Spleen (tissue), 13 donors: ENCODE data around the gene USP20. TPM values are rescaled to one million over a fixed set of nuclear protein-coding genes. Genes with fewer than 3 reads are reported as not detected.
A peak's percentile ranks its signal among the peaks of the same experiment; 100 is the strongest.

Experiments used
- DNase-seq: peaks from one replicate; pipeline ENCODE4 v3.0.0-alpha.2; 2020
- H3K27ac ChIP-seq, 8 donors: fragments of 200-600 bp; sonication (generic) in 7 of 8; 1 replicate in 4 of 8; 2 replicates in 4 of 8; pipeline versions ENCODE4 v1.5.0 to v1.8.0; 2016 to 2021; ENCODE audit warnings: inconsistent platforms in 4 of 8, mild to moderate bottlenecking in 4 of 8, moderate library complexity in 1 of 8
- H3K27me3 ChIP-seq, 7 donors: fragments of 200-600 bp; sonication (generic) in 6 of 7; replicated peaks in 1 of 7; 1 replicate in 4 of 7; 2 replicates in 3 of 7; pipeline versions ENCODE4 v1.5.0 to v1.8.0; 2016 to 2021; ENCODE audit warnings: inconsistent platforms in 3 of 7, mild to moderate bottlenecking in 1 of 7
- H3K36me3 ChIP-seq, 6 donors: fragments of 200-600 bp; sonication (generic) in 5 of 6; 1 replicate in 4 of 6; 2 replicates in 2 of 6; pipeline versions ENCODE4 v1.5.0 to v1.8.0; 2016 to 2021; ENCODE audit warnings: inconsistent platforms in 2 of 6
- H3K4me1 ChIP-seq, 6 donors: fragments of 200-600 bp; sonication (generic) in 5 of 6; 1 replicate in 3 of 6; 2 replicates in 3 of 6; pipeline versions ENCODE4 v1.5.0 to v1.8.0; 2016 to 2021; ENCODE audit warnings: inconsistent platforms in 3 of 6
- H3K4me3 ChIP-seq, 8 donors: fragments of 200-600 bp; sonication (generic) in 7 of 8; 1 replicate in 4 of 8; 2 replicates in 4 of 8; pipeline versions ENCODE4 v1.5.0 to v1.8.0; 2016 to 2021; ENCODE audit warnings: inconsistent platforms in 4 of 8, mild to moderate bottlenecking in 4 of 8, moderate library complexity in 2 of 8
- H3K9me3 ChIP-seq, 8 donors: fragments of 200-600 bp; sonication (generic) in 7 of 8; 1 replicate in 4 of 8; 2 replicates in 4 of 8; pipeline versions ENCODE4 v1.5.0 to v1.8.0; 2016 to 2021; ENCODE audit warnings: inconsistent platforms in 4 of 8
- CTCF ChIP-seq, 11 experiments: fragments of 200-600 bp in 7 of 11; fragments of 450-650 bp in 4 of 11; sonication (generic) in 4 of 11; IDR thresholded peaks in 8 of 11; conservative IDR thresholded peaks in 3 of 11; 1 replicate in 7 of 11; 2 replicates in 4 of 11; pipeline versions ENCODE4 v1.4.0 to v1.8.0; 2016 to 2021; ENCODE audit warnings: antibody characterized with exemption in 11 of 11, inconsistent platforms in 4 of 11, mild to moderate bottlenecking in 1 of 11
- POLR2A ChIP-seq, 3 donors: fragments of 450-650 bp; IDR thresholded peaks; one replicate each; pipeline ENCODE4 v1.5.1; 2017; ENCODE audit warnings: antibody characterized with exemption in 3 of 3, mild to moderate bottlenecking in 1 of 3
- POLR2AphosphoS5 ChIP-seq, 3 donors: sonication (generic); formaldehyde crosslinking; IDR thresholded peaks; one replicate each; pipeline ENCODE4 v1.5.1; 2017; ENCODE audit warnings: antibody characterized with exemption in 3 of 3
- WGBS, 5 donors: extraction: QIAGEN DNeasy Blood & Tissue Kit in 3 of 5; methylation state at CpG; one replicate each; pipeline versions ENCODE4 v1.1.5 to v1.1.7; 2013 to 2018; 5-methylcytosine and 5-hydroxymethylcytosine counted together
- intact Hi-C: fragments of 100-400 bp; cut with DNase I; formaldehyde crosslinking; loops from one replicate; pipeline ENCODE4 v1.15.0; 2023; ENCODE audit warnings: low total_unique reads
- long read RNA-seq, 2 donors: transcript quantifications; one replicate each; lab custom pipeline, GENCODE V29; 2026
- polyA plus RNA-seq, 3 donors: library from polyadenylated mRNA; stranded (reverse); fragments of 200-250 nt; gene quantifications; one replicate each; pipeline ENCODE4 v1.2.1, GENCODE V29; 2013
- total RNA-seq, 7 donors: library from RNA; depleted of rRNA in 3 of 7; stranded (reverse); fragments of >200 nt in 3 of 7; fragmentation: NEBNext Ultra II Directional in 4 of 7; extraction: Animal tissue kit (Norgen Biotek cat#: 25700) in 4 of 7; gene quantifications; one replicate each; pipeline versions ENCODE4 v1.1.0 to v1.2.1, GENCODE V29; 2016 to 2021
- donor health status: healthy with polysubstance abuse.
- donor health status: DM: no; HTN: no; CAD: no; lungs with moderate emphysema.
- donor health status: DM: no; HTN: no; CAD: no.
- donor health status: Bipolar disorder and iron deficiency.
- donor health status: healthy.
- donor health status: DM: no; HTN: no; CAD: no.
- donor health status: DM: yes; HTN: yes; CAD: no.

Gene USP20
- total RNA-seq (10 to 100 TPM; 29.7 to 55.3 (median 39.4) TPM), polyA plus RNA-seq (10 to 100 TPM; 38.1 to 83.7 (median 67.6) TPM)
- long read RNA-seq, donor 1, full-length matches to known transcripts: 2 of 2 reads
- long read RNA-seq, donor 1, partial matches to known transcripts: 0 of 2 reads
- long read RNA-seq, donor 1, other reads (novel, unspliced or antisense): 0 of 2 reads
- long read RNA-seq, donor 2, partial matches to known transcripts: 39 of 39 reads
- long read RNA-seq, donor 2, other reads (novel, unspliced or antisense): 0 of 39 reads

- TF ChIP-seq POLR2AphosphoS5 (IDR thresholded peaks at IDR 0.05) (peak; percentile 99), CTCF (IDR thresholded peaks at IDR 0.05 in 8 of 11, conservative IDR thresholded peaks at IDR 0.05 in 3 of 11) (peak in 5 of 11 experiments; percentile 19 to 43 (median 31)), POLR2A (IDR thresholded peaks at IDR 0.05) (peak; percentile 52 to 91 (median 81))
- peaks cover 29 to 72% (median 59%) of the 10 kb centered on the region in 6 donors for H3K4me1 ChIP-seq
- intact Hi-C loops: no loop called here
- peaks cover 0 to 46% (median 27%) of the 10 kb centered on the region in 6 donors for H3K36me3 ChIP-seq
- WGBS, 5 donors: 0 to 1% (median 0%) methylated on average over 15 to 81 of the region's 81 CpGs
- peak; percentile 98 for DNase-seq
- peak within 1 kb of the TSS; percentile 58 to 97 (median 94) for H3K4me3 ChIP-seq
- no peaks in the 10 kb centered on the region for H3K9me3 ChIP-seq
- no peaks in the 10 kb centered on the region for H3K27me3 ChIP-seq
- peak within 1 kb of the TSS; percentile 89 to 95 (median 92) for H3K27ac ChIP-seq
Observed at GRCh38 chr9:129835128-129835859, at the start of gene USP20, which contains the start of gene C9orf78. USP20 (plus strand) TSS chr9:129835458; CDS start chr9:129852556, 17,098 bp downstream. C9orf78 (minus strand) TSS chr9:129835275; CDS start chr9:129835221, 54 bp downstream.

GRCh38 chr9:129785866-129786265, 49.4 kb upstream of the USP20 start:
- intact Hi-C loops: loop anchor here (10.0 kb wide), 1 partner anchor 141 kb away; the partner anchor contains the start of gene ASB6
- no peak overlapping the region for H3K4me3 ChIP-seq
- no peaks in the 10 kb centered on the region for H3K36me3 ChIP-seq
- H3K27ac ChIP-seq: no peak overlapping the region
- no peak for TF ChIP-seq POLR2A (IDR thresholded peaks at IDR 0.05)
- no peak for TF ChIP-seq POLR2AphosphoS5 (IDR thresholded peaks at IDR 0.05)
- no peak for TF ChIP-seq CTCF (IDR thresholded peaks at IDR 0.05 in 8 of 11, conservative IDR thresholded peaks at IDR 0.05 in 3 of 11)
- peaks cover 0 to 29% (median 0%) of the 10 kb centered on the region in 7 donors for H3K27me3 ChIP-seq
- H3K4me1 ChIP-seq: peaks cover 0 to 20% (median 17%) of the 10 kb centered on the region in 6 donors
- no peaks in the 10 kb centered on the region for H3K9me3 ChIP-seq
- WGBS, 5 donors: 81 to 96% (median 93%) methylated on average over 1 of the region's 1 CpG
- DNase-seq: no peak

- peaks cover 0 to 29% (median 0%) of the 10 kb centered on the region in 7 donors for H3K27me3 ChIP-seq
- TF ChIP-seq POLR2AphosphoS5 (IDR thresholded peaks at IDR 0.05): no peak
- TF ChIP-seq POLR2A (IDR thresholded peaks at IDR 0.05): no peak
- no peak for TF ChIP-seq CTCF (IDR thresholded peaks at IDR 0.05 in 8 of 11, conservative IDR thresholded peaks at IDR 0.05 in 3 of 11)
- WGBS, 5 donors: 76 to 87% (median 81%) methylated on average over 10 of the region's 10 CpGs
- no peaks in the 10 kb centered on the region for H3K9me3 ChIP-seq
- H3K4me3 ChIP-seq: no peak overlapping the region
- peaks cover 0 to 20% (median 17%) of the 10 kb centered on the region in 6 donors for H3K4me1 ChIP-seq
- no peaks in the 10 kb centered on the region for H3K36me3 ChIP-seq
- H3K27ac ChIP-seq: no peak overlapping the region
- intact Hi-C loops: loop anchor here (10.0 kb wide), 1 partner anchor 142 kb away; the partner anchor contains the start of gene ASB6
- no peak for DNase-seq
Observed at GRCh38 chr9:129786481-129786880, 48.8 kb upstream of the USP20 start.
